Activated naive CD8-positive, alpha-beta T cell treated with anti-CD3 and anti-CD28 coated beads, Interleukin-2, amount 10 ng/mL, durations not matched to agents 7 days and 5 days (primary cell): ENCODE data around the gene MAP3K20. TPM values are rescaled to one million over a fixed set of nuclear protein-coding genes. Genes with fewer than 3 reads are reported as not detected.
"Not testable (repeated sequence)": the region's sequence is repeated elsewhere in the genome, so short reads cannot be mapped to it uniquely, and the experiment has no call there.

ENCODE experiments used
- ATAC-seq: fragments of 150-1000 bp; cut with Tn5 transposase; one replicate; pipeline ENCODE4 v1.10.0; 2021; ENCODE audit warnings: low read depth, moderate library complexity
- POLR2A ChIA-PET: fragments of 350-600 bp; sonication (Branson Sonifier 250); formaldehyde crosslinking; loops from one replicate; lab custom pipeline; 2021; ENCODE audit warnings: antibody characterized with exemption; lab: Charles Lee
- DNase-seq: peaks from one replicate; pipeline ENCODE4 v3.0.0; 2021
- H3K27ac Mint-ChIP-seq: one replicate; pipeline ENCODE4 v1.8.0; 2022; ENCODE audit warnings: mild to moderate bottlenecking, mixed read lengths
- H3K27me3 Mint-ChIP-seq: one replicate; pipeline ENCODE4 v1.8.0; 2022; ENCODE audit warnings: mild to moderate bottlenecking, moderate library complexity, mixed read lengths
- H3K36me3 Mint-ChIP-seq: one replicate; pipeline ENCODE4 v1.8.0; 2021; ENCODE audit warnings: mild to moderate bottlenecking, mixed read lengths
- H3K4me1 Mint-ChIP-seq: one replicate; pipeline ENCODE4 v1.8.0; 2021; ENCODE audit warnings: mixed read lengths
- H3K4me3 Mint-ChIP-seq: one replicate; pipeline ENCODE4 v1.8.0; 2022; ENCODE audit warnings: mild to moderate bottlenecking, moderate library complexity, mixed read lengths
- H3K9me3 Mint-ChIP-seq: one replicate; pipeline ENCODE4 v1.8.0; 2021; ENCODE audit warnings: mixed read lengths
- total RNA-seq, 2 experiments: library from RNA; stranded (reverse); gene quantifications; one replicate each; pipeline ENCODE4 v1.2.3, GENCODE V29; 2021

The MAP3K20 gene
- total RNA-seq, 2 experiments from 2014 or later, result 11.8 to 14.9 TPM

- H3K4me1 Mint-ChIP-seq, result peaks cover 22% of the 10 kb centered on the region
- peaks cover 14% of the 10 kb centered on the region for H3K36me3 Mint-ChIP-seq
- DNase-seq (no peak), ATAC-seq (peak; percentile 57)
- POLR2A ChIA-PET, result no interaction called here
- H3K27me3 Mint-ChIP-seq, result no peaks in the 10 kb centered on the region
- no peak overlapping the region for H3K27ac Mint-ChIP-seq
- H3K9me3 Mint-ChIP-seq, result peaks cover 2% of the 10 kb centered on the region
- H3K4me3 Mint-ChIP-seq, result no peak overlapping the region
These were observed 76.2 kb downstream of the MAP3K20 start for GRCh38 chr2:173151671-173152401.

GRCh38 chr2:173153301-173153885, 77.7 kb downstream of the MAP3K20 start:
- Mint-ChIP-seq H3K9me3 (peaks cover 2% of the 10 kb centered on the region), H3K4me3 (no peak overlapping the region), H3K27ac (no peak overlapping the region), H3K27me3 (no peaks in the 10 kb centered on the region), H3K36me3 (peaks cover 14% of the 10 kb centered on the region), H3K4me1 (peaks cover 22% of the 10 kb centered on the region)
- ATAC-seq (no peak), DNase-seq (no peak)
- POLR2A ChIA-PET, result no interaction called here

- Mint-ChIP-seq H3K4me1 (no peaks in the 10 kb centered on the region), H3K9me3 (peaks cover 2% of the 10 kb centered on the region), H3K4me3 (no peak overlapping the region), H3K27me3 (peaks cover 9% of the 10 kb centered on the region), H3K27ac (no peak overlapping the region), H3K36me3 (peaks cover 14% of the 10 kb centered on the region)
- ATAC-seq (no peak), DNase-seq (no peak)
- POLR2A ChIA-PET, result no interaction called here
These were observed 82.1 kb downstream of the MAP3K20 start for GRCh38 chr2:173157676-173158293.

- POLR2A ChIA-PET, result no interaction called here
- ATAC-seq, result no peak
- Mint-ChIP-seq H3K9me3 (peaks cover 8% of the 10 kb centered on the region), H3K27me3 (peaks cover 11% of the 10 kb centered on the region), H3K4me1 (no peaks in the 10 kb centered on the region), H3K27ac (no peak overlapping the region), H3K36me3 (peaks cover 13% of the 10 kb centered on the region), H3K4me3 (no peak overlapping the region)
- DNase-seq, result no peak
These were observed 84.3 kb downstream of the MAP3K20 start for GRCh38 chr2:173159791-173160463.

- Mint-ChIP-seq H3K4me1 (no peaks in the 10 kb centered on the region), H3K9me3 (peaks cover 8% of the 10 kb centered on the region), H3K36me3 (peaks cover 9% of the 10 kb centered on the region), H3K27me3 (peaks cover 14% of the 10 kb centered on the region), H3K27ac (no peak overlapping the region), H3K4me3 (no peak overlapping the region)
- POLR2A ChIA-PET, result no interaction called here
- no peak for ATAC-seq
- DNase-seq, result no peak
These were observed 85.0 kb downstream of the MAP3K20 start for GRCh38 chr2:173160618-173161017.

GRCh38 chr2:173161040-173161439, 85.4 kb downstream of the MAP3K20 start:
- no peak overlapping the region for H3K27ac Mint-ChIP-seq
- H3K4me1 Mint-ChIP-seq, result no peaks in the 10 kb centered on the region
- H3K4me3 Mint-ChIP-seq, result no peak overlapping the region
- H3K36me3 Mint-ChIP-seq, result peaks cover 7% of the 10 kb centered on the region
- ATAC-seq (no peak), DNase-seq (no peak)
- POLR2A ChIA-PET, result no interaction called here
- peaks cover 8% of the 10 kb centered on the region for H3K9me3 Mint-ChIP-seq
- H3K27me3 Mint-ChIP-seq, result peaks cover 16% of the 10 kb centered on the region

GRCh38 chr2:173161507-173161906, 85.9 kb downstream of the MAP3K20 start:
- Mint-ChIP-seq H3K4me3 (no peak overlapping the region), H3K4me1 (no peaks in the 10 kb centered on the region), H3K9me3 (peaks cover 6% of the 10 kb centered on the region), H3K36me3 (peaks cover 4% of the 10 kb centered on the region), H3K27me3 (peaks cover 16% of the 10 kb centered on the region), H3K27ac (no peak overlapping the region)
- POLR2A ChIA-PET, result no interaction called here
- DNase-seq (no peak), ATAC-seq (no peak)

- POLR2A ChIA-PET, H3K9me3 Mint-ChIP-seq, ATAC-seq, H3K27ac Mint-ChIP-seq, H3K4me3 Mint-ChIP-seq, DNase-seq, H3K4me1 Mint-ChIP-seq, H3K36me3 Mint-ChIP-seq: not testable (repeated sequence)
- peaks cover 16% of the 10 kb centered on the region for H3K27me3 Mint-ChIP-seq
These were observed 87.7 kb downstream of the MAP3K20 start for GRCh38 chr2:173163357-173163756.

- Mint-ChIP-seq H3K27me3 (peaks cover 16% of the 10 kb centered on the region), H3K4me1 (no peaks in the 10 kb centered on the region), H3K27ac (no peak overlapping the region), H3K4me3 (no peak overlapping the region), H3K9me3 (peaks cover 6% of the 10 kb centered on the region), H3K36me3 (peaks cover 4% of the 10 kb centered on the region)
- ATAC-seq (no peak), DNase-seq (no peak)
- POLR2A ChIA-PET, result no interaction called here
These were observed 88.8 kb downstream of the MAP3K20 start for GRCh38 chr2:173164396-173164795.

GRCh38 chr2:173165443-173166238, 90.0 kb downstream of the MAP3K20 start:
- Mint-ChIP-seq H3K4me1 (no peaks in the 10 kb centered on the region), H3K9me3 (peaks cover 6% of the 10 kb centered on the region), H3K4me3 (no peak overlapping the region), H3K27ac (no peak overlapping the region), H3K36me3 (peaks cover 4% of the 10 kb centered on the region), H3K27me3 (peaks cover 9% of the 10 kb centered on the region)
- POLR2A ChIA-PET, result no interaction called here
- ATAC-seq (no peak), DNase-seq (no peak)

- DNase-seq, result no peak
- H3K27ac Mint-ChIP-seq, result no peak overlapping the region
- peaks cover 5% of the 10 kb centered on the region for H3K36me3 Mint-ChIP-seq
- no peaks in the 10 kb centered on the region for H3K4me1 Mint-ChIP-seq
- no peak for ATAC-seq
- POLR2A ChIA-PET, result no interaction called here
- H3K4me3 Mint-ChIP-seq, result no peak overlapping the region
- H3K27me3 Mint-ChIP-seq, result peaks cover 3% of the 10 kb centered on the region
- peaks cover 3% of the 10 kb centered on the region for H3K9me3 Mint-ChIP-seq
These were observed 95.7 kb downstream of the MAP3K20 start for GRCh38 chr2:173171321-173171720.

- no peak for DNase-seq
- H3K27ac Mint-ChIP-seq, result no peak overlapping the region
- no peak overlapping the region for H3K4me3 Mint-ChIP-seq
- H3K9me3 Mint-ChIP-seq, result peaks cover 3% of the 10 kb centered on the region
- H3K36me3 Mint-ChIP-seq, result peaks cover 5% of the 10 kb centered on the region
- POLR2A ChIA-PET, result no interaction called here
- H3K27me3 Mint-ChIP-seq, result peaks cover 5% of the 10 kb centered on the region
- H3K4me1 Mint-ChIP-seq, result no peaks in the 10 kb centered on the region
- no peak for ATAC-seq
These were observed 96.4 kb downstream of the MAP3K20 start for GRCh38 chr2:173171924-173172643.
